ENCODE results near the gene KLK14.

Gene KLK14

GRCh38 chr19:51124729-51125128, 42.0 kb upstream of the KLK14 start, which contains the start of gene SIGLEC9:
SIGLEC9 (plus strand) TSS chr19:51124906; CDS start chr19:51124975, 69 bp downstream.
- no peak for TF ChIP-seq CTCF (IDR thresholded peaks at IDR 0.05)

GRCh38 chr19:51124216-51124615, 41.5 kb upstream of the KLK14 start:
- TF ChIP-seq CTCF (IDR thresholded peaks at IDR 0.05) = no peak

GRCh38 chr19:51123802-51124201, 41.1 kb upstream of the KLK14 start:
- TF ChIP-seq CTCF (IDR thresholded peaks at IDR 0.05) = no peak

DNA sequence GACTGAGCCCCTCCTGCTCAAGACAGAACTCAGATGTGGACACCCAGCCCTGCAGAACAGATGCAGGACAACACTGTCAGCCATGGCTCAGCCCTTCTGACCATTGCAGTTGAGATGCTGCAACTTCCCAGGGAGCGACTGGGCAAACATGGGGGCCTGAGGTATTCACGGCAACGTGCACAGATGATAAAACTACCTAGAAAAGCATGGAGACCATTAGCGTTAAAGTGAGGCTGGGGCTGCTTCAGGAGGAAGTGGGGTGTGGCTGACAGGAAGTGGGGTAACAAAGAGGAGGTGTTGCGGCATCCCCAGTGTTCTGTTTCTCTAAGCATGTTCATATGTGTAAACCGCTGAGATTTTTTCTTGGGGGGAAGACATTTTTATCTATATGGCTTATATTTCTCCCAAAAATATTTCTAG, 40.7 kb upstream of the KLK14 start:
- TF ChIP-seq CTCF (IDR thresholded peaks at IDR 0.05) = no peak

GRCh38 chr19:51122112-51122981, 39.7 kb upstream of the KLK14 start:
- TF ChIP-seq CTCF (IDR thresholded peaks at IDR 0.05) = no peak

- TF ChIP-seq CTCF (IDR thresholded peaks at IDR 0.05) = no peak
These were observed 38.6 kb upstream of the KLK14 start for GRCh38 chr19:51121257-51121656.

- TF ChIP-seq CTCF (IDR thresholded peaks at IDR 0.05) = no peak
These were observed 37.5 kb upstream of the KLK14 start for GRCh38 chr19:51120160-51120559.

All from LNCAP (cell line).